ENCODE measurements around the gene ZNF394.

GRCh38 chr7:99452541-99452940 is 47.5 kb downstream of the ZNF394 start:
- TF ChIP-seq POLR2A (IDR thresholded peaks at IDR 0.05), result no peak
- no peak for TF ChIP-seq CTCF (IDR thresholded peaks at IDR 0.05)

Data from stomach (tissue), 4 donors.